MM.1S (cell line): ENCODE results near the gene MOB2.

Experiments used
- DNase-seq: peaks from one replicate; pipeline ENCODE4 v3.0.0-alpha.2; 2015
- H2AFZ ChIP-seq: fragments of 300-600 bp; sonication (generic); 2 replicates; pipeline ENCODE4 v1.6.0; 2016; ENCODE audit warnings: antibody characterized with exemption, low read length
- H3F3A ChIP-seq: fragments of 300-600 bp; sonication (generic); 2 replicates; pipeline ENCODE4 v1.6.1; 2016; ENCODE audit warnings: mild to moderate bottlenecking, antibody characterized with exemption, low read length, moderate library complexity, mixed read lengths; ENCODE audit not compliant: insufficient read depth
- H3K27ac ChIP-seq: fragments of 300-600 bp; sonication (generic); 2 replicates; pipeline ENCODE4 v1.5.1; 2016; ENCODE audit warnings: mild to moderate bottlenecking, low read length
- H3K27me3 ChIP-seq: fragments of 300-600 bp; sonication (generic); replicated peaks from 2 replicates; pipeline ENCODE4 v1.6.0; 2016; ENCODE audit warnings: low read length; ENCODE audit not compliant: insufficient read depth
- H3K36me3 ChIP-seq: fragments of 300-600 bp; sonication (generic); replicated peaks from 2 replicates; pipeline ENCODE4 v1.6.1; 2016; ENCODE audit warnings: mild to moderate bottlenecking, low read length, mixed read lengths; ENCODE audit not compliant: insufficient read depth
- H3K4me1 ChIP-seq: fragments of 300-600 bp; sonication (generic); 2 replicates; pipeline ENCODE4 v1.6.1; 2016; ENCODE audit warnings: low read length, mixed read lengths
- H3K4me2 ChIP-seq: fragments of 300-600 bp; sonication (generic); 2 replicates; pipeline ENCODE4 v1.6.0; 2016; ENCODE audit warnings: low read depth, low read length
- H3K4me3 ChIP-seq: fragments of 300-600 bp; sonication (generic); 2 replicates; pipeline ENCODE4 v1.5.1; 2016; ENCODE audit warnings: low read length, mixed read lengths
- H3K79me2 ChIP-seq: fragments of 300-600 bp; sonication (generic); 2 replicates; pipeline ENCODE4 v1.6.1; 2016; ENCODE audit warnings: mixed run types, low read length, mixed read lengths
- H3K9ac ChIP-seq: fragments of 300-600 bp; sonication (generic); 2 replicates; pipeline ENCODE4 v1.6.1; 2016; ENCODE audit warnings: low read length, mixed read lengths
- H3K9me2 ChIP-seq: fragments of 300-600 bp; sonication (generic); replicated peaks from 2 replicates; pipeline ENCODE4 v1.6.1; 2016; ENCODE audit warnings: mild to moderate bottlenecking, low read length, mixed read lengths; ENCODE audit not compliant: insufficient read depth
- H3K9me3 ChIP-seq: fragments of 300-600 bp; sonication (generic); replicated peaks from 2 replicates; pipeline ENCODE4 v1.6.1; 2016; ENCODE audit warnings: mild to moderate bottlenecking, low read length, mixed read lengths; ENCODE audit not compliant: insufficient read depth
- H4K20me1 ChIP-seq: fragments of 300-600 bp; sonication (generic); 2 replicates; pipeline ENCODE4 v1.6.1; 2016; ENCODE audit warnings: mild to moderate bottlenecking, low read length, moderate library complexity, mixed read lengths; ENCODE audit not compliant: insufficient read depth
- EZH2 ChIP-seq: fragments of 300-600 bp; sonication (generic); optimal IDR thresholded peaks from 2 replicates; pipeline ENCODE3; 2017; ENCODE audit warnings: low read depth, mild to moderate bottlenecking, antibody characterized with exemption, low read length, mixed read lengths
- EZH2phosphoT487 ChIP-seq: fragments of 300-600 bp; sonication (generic); IDR thresholded peaks from 2 replicates; pipeline ENCODE4 v1.6.1; 2018; ENCODE audit warnings: antibody characterized with exemption, low read length
- TF ChIP-seq, protein P1 (sequence below): fragments of 300-600 bp; sonication (generic); IDR thresholded peaks from 2 replicates; pipeline ENCODE4 v1.5.1; 2016; ENCODE audit warnings: antibody characterized with exemption, low read length, mixed read lengths

MOB2 gene

DNA sequence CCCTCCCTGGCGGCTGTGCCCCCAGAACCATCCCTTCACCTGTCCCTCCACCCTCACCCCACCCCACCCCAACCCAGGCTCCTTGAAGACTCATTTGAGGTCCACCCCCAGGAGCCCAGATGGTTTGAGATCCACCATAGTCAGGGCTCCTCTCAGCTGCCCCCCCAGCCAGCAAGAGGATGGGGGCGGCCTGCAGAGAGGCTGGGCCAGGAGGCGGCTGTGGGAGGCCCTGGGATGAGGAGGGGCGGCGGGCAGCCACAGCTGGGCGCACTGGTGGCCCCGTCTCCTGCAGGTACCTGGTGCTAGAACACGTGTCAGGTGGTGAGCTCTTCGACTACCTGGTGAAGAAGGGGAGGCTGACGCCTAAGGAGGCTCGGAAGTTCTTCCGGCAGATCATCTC, 46.1 kb downstream of the MOB2 start:
- H3K9me2 ChIP-seq: no peaks in the 10 kb centered on the region
- H3K4me2 ChIP-seq: no peak overlapping the region
- H3K36me3 ChIP-seq: no peaks in the 10 kb centered on the region
- H3K4me3 ChIP-seq: no peak overlapping the region
- no peaks in the 10 kb centered on the region for H3K79me2 ChIP-seq
- no peaks in the 10 kb centered on the region for H3F3A ChIP-seq
- DNase-seq: no peak
- no peaks in the 10 kb centered on the region for H3K4me1 ChIP-seq
- no peaks in the 10 kb centered on the region for H3K9me3 ChIP-seq
- H3K27me3 ChIP-seq: peaks cover 20% of the 10 kb centered on the region
- TF ChIP-seq, protein P1, sequence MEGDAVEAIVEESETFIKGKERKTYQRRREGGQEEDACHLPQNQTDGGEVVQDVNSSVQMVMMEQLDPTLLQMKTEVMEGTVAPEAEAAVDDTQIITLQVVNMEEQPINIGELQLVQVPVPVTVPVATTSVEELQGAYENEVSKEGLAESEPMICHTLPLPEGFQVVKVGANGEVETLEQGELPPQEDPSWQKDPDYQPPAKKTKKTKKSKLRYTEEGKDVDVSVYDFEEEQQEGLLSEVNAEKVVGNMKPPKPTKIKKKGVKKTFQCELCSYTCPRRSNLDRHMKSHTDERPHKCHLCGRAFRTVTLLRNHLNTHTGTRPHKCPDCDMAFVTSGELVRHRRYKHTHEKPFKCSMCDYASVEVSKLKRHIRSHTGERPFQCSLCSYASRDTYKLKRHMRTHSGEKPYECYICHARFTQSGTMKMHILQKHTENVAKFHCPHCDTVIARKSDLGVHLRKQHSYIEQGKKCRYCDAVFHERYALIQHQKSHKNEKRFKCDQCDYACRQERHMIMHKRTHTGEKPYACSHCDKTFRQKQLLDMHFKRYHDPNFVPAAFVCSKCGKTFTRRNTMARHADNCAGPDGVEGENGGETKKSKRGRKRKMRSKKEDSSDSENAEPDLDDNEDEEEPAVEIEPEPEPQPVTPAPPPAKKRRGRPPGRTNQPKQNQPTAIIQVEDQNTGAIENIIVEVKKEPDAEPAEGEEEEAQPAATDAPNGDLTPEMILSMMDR: no peak
- TF ChIP-seq EZH2 (no peak), EZH2phosphoT487 (no peak)
- H3K27ac ChIP-seq: no peak overlapping the region
- H2AFZ ChIP-seq: no peak overlapping the region
- H3K9ac ChIP-seq: no peak overlapping the region
- no peaks in the 10 kb centered on the region for H4K20me1 ChIP-seq

DNA sequence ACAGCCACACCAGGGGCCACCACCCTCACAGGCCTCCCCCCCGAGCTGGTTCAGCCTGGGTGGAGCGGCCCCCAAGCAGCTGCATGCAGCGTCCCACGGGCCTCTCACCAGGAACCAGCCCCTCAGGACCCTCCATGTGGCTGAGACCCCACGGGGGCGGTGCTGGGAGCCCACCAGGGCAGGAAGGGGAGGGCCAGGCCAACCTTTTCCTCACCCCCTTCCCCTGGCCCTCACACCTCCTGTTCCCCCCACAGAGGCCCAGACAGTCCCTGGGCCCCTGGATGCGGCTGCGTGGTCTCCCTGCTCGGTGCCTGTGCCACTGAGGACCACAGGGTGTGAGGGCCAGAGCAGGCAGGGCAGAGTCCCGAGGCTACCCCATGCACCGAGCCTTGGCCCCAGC, 46.5 kb downstream of the MOB2 start:
- no peak for DNase-seq
- Histone ChIP-seq H3K27me3 (peaks cover 16% of the 10 kb centered on the region), H3K9ac (no peak overlapping the region), H3K9me2 (no peaks in the 10 kb centered on the region), H3F3A (no peaks in the 10 kb centered on the region), H3K79me2 (no peaks in the 10 kb centered on the region), H3K4me3 (no peak overlapping the region), H2AFZ (no peak overlapping the region), H3K4me2 (no peak overlapping the region), H3K9me3 (no peaks in the 10 kb centered on the region), H3K36me3 (no peaks in the 10 kb centered on the region), H3K27ac (no peak overlapping the region), H4K20me1 (no peaks in the 10 kb centered on the region), H3K4me1 (no peaks in the 10 kb centered on the region)
- TF ChIP-seq, protein P1: no peak
- TF ChIP-seq EZH2phosphoT487: no peak

DNA sequence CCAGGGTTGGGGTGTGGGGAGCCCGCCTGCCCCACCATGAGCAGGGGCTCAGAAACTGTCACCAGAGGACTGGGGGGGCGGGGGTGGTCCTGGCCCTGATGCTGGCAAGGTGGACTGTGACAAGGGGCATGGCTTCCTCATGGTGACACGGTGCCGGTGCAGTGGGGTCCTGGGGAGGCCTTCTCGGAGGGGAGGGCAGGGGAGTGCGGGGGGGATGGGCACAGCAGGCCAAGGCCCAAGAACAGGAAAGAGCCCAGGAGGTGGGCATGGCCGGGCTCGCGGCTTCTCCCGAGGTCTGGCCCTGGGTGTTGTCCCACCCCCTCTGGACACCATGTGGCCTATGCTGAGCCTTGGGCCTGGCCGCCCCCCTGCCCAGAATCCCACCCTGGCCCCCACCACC, 47.2 kb downstream of the MOB2 start:
- H3K9ac ChIP-seq: no peak overlapping the region
- H4K20me1 ChIP-seq: no peaks in the 10 kb centered on the region
- H3K27ac ChIP-seq: no peak overlapping the region
- H3K79me2 ChIP-seq: no peaks in the 10 kb centered on the region
- no peaks in the 10 kb centered on the region for H3K9me2 ChIP-seq
- no peaks in the 10 kb centered on the region for H3F3A ChIP-seq
- H3K36me3 ChIP-seq: no peaks in the 10 kb centered on the region
- no peak overlapping the region for H3K4me3 ChIP-seq
- H3K27me3 ChIP-seq: peaks cover 13% of the 10 kb centered on the region
- H3K9me3 ChIP-seq: no peaks in the 10 kb centered on the region
- TF ChIP-seq EZH2: no peak
- TF ChIP-seq, protein P1: no peak
- TF ChIP-seq EZH2phosphoT487: no peak
- no peak for DNase-seq
- no peak overlapping the region for H2AFZ ChIP-seq
- H3K4me1 ChIP-seq: no peaks in the 10 kb centered on the region
- no peak overlapping the region for H3K4me2 ChIP-seq
